Astrocyte (in vitro differentiated cells and primary cell): ENCODE data around the gene ZNF367.

Experiments
- CTCF ChIP-seq: IDR thresholded peaks from 2 replicates; pipeline ENCODE4 v1.5.1; 2011; ENCODE audit warnings: low read depth, mild to moderate bottlenecking, inconsistent platforms, low read length, moderate library complexity; ENCODE audit not compliant: insufficient read depth
- EZH2 ChIP-seq: IDR thresholded peaks from 2 replicates; pipeline ENCODE4 v1.6.1; 2012; ENCODE audit warnings: mild to moderate bottlenecking, low read length, inconsistent platforms; ENCODE audit not compliant: insufficient read depth

GRCh38 chr9:96467784-96468183 is 49.6 kb upstream of the ZNF367 start:
- no peak for TF ChIP-seq EZH2
- TF ChIP-seq CTCF: no peak
